Large intestine (tissue), 12 donors: Measurements from ENCODE around the gene DYSF. TPM values are rescaled to one million over a fixed set of nuclear protein-coding genes. Genes with fewer than 3 reads are reported as not detected.
"Not testable (repeated sequence)": the region's sequence is repeated elsewhere in the genome, so short reads cannot be mapped to it uniquely, and the experiment has no call there.

ENCODE experiments used
- DNase-seq, 2 donors: peaks; one replicate each; pipeline versions ENCODE4 v3.0.0 to v3.0.0-alpha.2; 2013
- H3K27ac ChIP-seq: one replicate; pipeline ENCODE4 v1.5.1; 2013; ENCODE audit warnings: low read length
- H3K27me3 ChIP-seq: 2 replicates; pipeline ENCODE4 v1.6.1; 2013; ENCODE audit warnings: low read length; ENCODE audit not compliant: control insufficient read depth, insufficient read depth
- H3K36me3 ChIP-seq: 2 replicates; pipeline ENCODE4 v1.6.1; 2013; ENCODE audit warnings: low read length; ENCODE audit not compliant: control insufficient read depth, insufficient read depth
- H3K4me1 ChIP-seq: one replicate; pipeline ENCODE4 v1.6.1; 2013; ENCODE audit warnings: low read length; ENCODE audit not compliant: control insufficient read depth, insufficient read depth
- H3K4me3 ChIP-seq: one replicate; pipeline ENCODE4 v1.5.1; 2013; ENCODE audit warnings: low read length
- H3K9me3 ChIP-seq: one replicate; pipeline ENCODE4 v1.6.1; 2013; ENCODE audit warnings: mild to moderate bottlenecking, low read depth, low read length, moderate library complexity; ENCODE audit not compliant: control insufficient read depth
- WGBS: methylation state at CpG from one replicate; pipeline ENCODE4 v1.1.5; 2013; ENCODE audit warnings: low lambda C conversion rate; ENCODE audit not compliant: insufficient coverage; 5-methylcytosine and 5-hydroxymethylcytosine counted together
- long read RNA-seq, 11 donors: transcript quantifications; one replicate each; lab custom pipeline, GENCODE V29; 2026
- polyA plus RNA-seq: library from polyadenylated mRNA; unstranded; fragments of 120-200 nt; gene quantifications from one replicate; pipeline ENCODE4 v1.2.1, GENCODE V29; 2013

The DYSF gene
- polyA plus RNA-seq = 6.3 TPM
- long read RNA-seq, donor 1, full-length matches to known transcripts = 2 of 2 reads
- long read RNA-seq, donor 1, partial matches to known transcripts = 0 of 2 reads
- long read RNA-seq, donor 1, other reads (novel, unspliced or antisense) = 0 of 2 reads
- long read RNA-seq, donor 2 = 0 reads
- long read RNA-seq, donor 3 = 0 reads
- long read RNA-seq, donor 4 = 0 reads
- long read RNA-seq, donor 5 = 0 reads
- long read RNA-seq, donor 6 = 0 reads
- long read RNA-seq, donor 7 = 0 reads
- long read RNA-seq, donor 8 = 0 reads
- long read RNA-seq, donor 9 = 0 reads
- long read RNA-seq, donor 10 = 0 reads
- long read RNA-seq, donor 11 = 0 reads

DNA sequence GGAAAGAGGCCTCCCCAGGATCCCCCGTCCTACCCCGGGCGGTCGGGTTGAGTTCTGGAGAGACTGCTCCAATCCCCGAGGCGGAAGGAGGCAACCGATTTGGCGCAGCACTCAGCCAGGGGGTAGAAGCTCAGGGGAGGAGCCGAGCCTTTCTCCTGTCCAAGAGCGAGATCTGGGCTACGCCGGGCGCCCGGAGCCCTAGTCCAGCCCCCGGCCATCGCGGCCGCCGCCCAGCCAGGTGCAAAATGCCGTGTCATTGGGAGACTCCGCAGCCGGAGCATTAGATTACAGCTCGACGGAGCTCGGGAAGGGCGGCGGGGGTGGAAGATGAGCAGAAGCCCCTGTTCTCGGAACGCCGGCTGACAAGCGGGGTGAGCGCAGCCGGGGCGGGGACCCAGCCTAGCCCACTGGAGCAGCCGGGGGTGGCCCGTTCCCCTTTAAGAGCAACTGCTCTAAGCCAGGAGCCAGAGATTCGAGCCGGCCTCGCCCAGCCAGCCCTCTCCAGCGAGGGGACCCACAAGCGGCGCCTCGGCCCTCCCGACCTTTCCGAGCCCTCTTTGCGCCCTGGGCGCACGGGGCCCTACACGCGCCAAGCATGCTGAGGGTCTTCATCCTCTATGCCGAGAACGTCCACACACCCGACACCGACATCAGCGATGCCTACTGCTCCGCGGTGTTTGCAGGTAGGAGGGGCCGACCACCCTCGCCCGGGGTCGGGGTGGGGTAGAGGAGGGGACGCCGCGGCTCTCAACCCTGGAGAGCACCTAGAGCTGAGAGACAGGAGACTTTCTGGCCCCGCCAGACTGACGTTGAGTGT lies at the start of gene DYSF:
Gene DYSF (plus strand): TSS at position 158 of the 817 bp plus-strand sequence.
- WGBS = no CpG with 5 or more reads among the region's 66 CpGs
- peak in 1 of 2 donors; percentile 37 for DNase-seq

GRCh38 chr2:71409611-71410010 lies 43.8 kb upstream of the DYSF start:
- Histone ChIP-seq H3K27me3 (no peaks in the 10 kb centered on the region), H3K4me1 (no peaks in the 10 kb centered on the region), H3K4me3 (no peak overlapping the region), H3K27ac (no peak overlapping the region), H3K36me3 (peaks cover 28% of the 10 kb centered on the region), H3K9me3 (no peaks in the 10 kb centered on the region)
- no peak for DNase-seq
- 94% methylated on average over 2 of the region's 3 CpGs for WGBS

More for the DNA sequence above, at the start of gene DYSF:
- peaks cover 18% of the 10 kb centered on the region for H3K4me1 ChIP-seq
- peaks cover 4% of the 10 kb centered on the region for H3K9me3 ChIP-seq
- peak within 1 kb of the TSS; percentile 30 for H3K4me3 ChIP-seq
- H3K27me3 ChIP-seq = peaks cover 52% of the 10 kb centered on the region
- H3K27ac ChIP-seq = no peak within 1 kb of the TSS
- no peaks in the 10 kb centered on the region for H3K36me3 ChIP-seq

GRCh38 chr2:71410696-71411095 lies 42.7 kb upstream of the DYSF start:
- no peak overlapping the region for H3K27ac ChIP-seq
- no CpG with 5 or more reads among the region's 4 CpGs for WGBS
- no peaks in the 10 kb centered on the region for H3K27me3 ChIP-seq
- H3K4me3 ChIP-seq = no peak overlapping the region
- H3K4me1 ChIP-seq = no peaks in the 10 kb centered on the region
- no peaks in the 10 kb centered on the region for H3K9me3 ChIP-seq
- no peak for DNase-seq
- H3K36me3 ChIP-seq = peaks cover 22% of the 10 kb centered on the region

DNA sequence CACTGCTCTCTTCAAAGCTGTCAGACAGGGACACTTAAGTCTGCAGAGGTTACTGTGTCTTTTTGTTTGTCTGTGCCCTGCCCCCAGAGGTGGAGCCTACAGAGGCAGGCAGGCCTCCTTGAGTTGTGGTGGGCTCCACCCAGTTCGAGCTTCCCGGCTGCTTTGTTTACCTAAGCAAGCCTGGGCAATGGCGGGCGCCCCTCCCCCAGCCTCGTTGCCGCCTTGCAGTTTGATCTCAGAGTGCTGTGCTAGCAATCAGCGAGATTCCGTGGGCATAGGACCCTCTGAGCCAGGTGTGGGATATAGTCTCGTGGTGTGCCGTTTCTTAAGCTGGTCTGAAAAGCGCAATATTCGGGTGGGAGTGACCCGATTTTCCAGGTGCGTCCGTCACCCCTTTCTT lies 36.5 kb upstream of the DYSF start:
- not testable (repeated sequence) for H3K27me3 ChIP-seq, H3K4me1 ChIP-seq, H3K4me3 ChIP-seq, DNase-seq, H3K27ac ChIP-seq, H3K9me3 ChIP-seq, H3K36me3 ChIP-seq
- WGBS = no CpG with 5 or more reads among the region's 15 CpGs

- 17% methylated on average over 1 of the region's 16 CpGs for WGBS
- H3K4me1 ChIP-seq = peaks cover 2% of the 10 kb centered on the region
- peak overlapping the region; percentile 41 for H3K4me3 ChIP-seq
- H3K27me3 ChIP-seq = no peaks in the 10 kb centered on the region
- H3K9me3 ChIP-seq = no peaks in the 10 kb centered on the region
- H3K36me3 ChIP-seq = peaks cover 4% of the 10 kb centered on the region
- DNase-seq = peak in 1 of 2 donors; percentile 42
- peak overlapping the region; percentile 86 for H3K27ac ChIP-seq
These were observed 35.8 kb upstream of the DYSF start for GRCh38 chr2:71417300-71418202.

DNA sequence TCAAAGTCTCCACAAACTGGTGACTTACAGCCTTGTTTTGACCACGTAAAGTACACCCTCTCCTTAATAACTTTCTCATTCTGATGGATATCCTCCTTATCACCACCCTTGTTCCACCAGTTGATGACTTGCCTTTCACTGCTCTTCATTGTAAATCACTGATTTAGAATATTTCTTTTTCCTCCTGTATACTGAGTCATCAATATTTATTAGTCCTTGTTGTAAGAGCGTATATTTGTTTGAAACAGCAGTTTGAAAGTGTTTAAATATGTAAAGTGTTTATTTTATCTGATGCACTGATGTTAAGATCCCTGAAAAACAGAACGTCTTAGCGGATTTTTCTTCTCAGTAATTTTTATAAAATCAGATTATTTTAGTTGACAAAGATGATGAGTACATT lies 34.2 kb upstream of the DYSF start:
- 73% methylated on average over 3 of the region's 4 CpGs for WGBS
- H3K36me3 ChIP-seq = peaks cover 14% of the 10 kb centered on the region
- no peak for DNase-seq

DNA sequence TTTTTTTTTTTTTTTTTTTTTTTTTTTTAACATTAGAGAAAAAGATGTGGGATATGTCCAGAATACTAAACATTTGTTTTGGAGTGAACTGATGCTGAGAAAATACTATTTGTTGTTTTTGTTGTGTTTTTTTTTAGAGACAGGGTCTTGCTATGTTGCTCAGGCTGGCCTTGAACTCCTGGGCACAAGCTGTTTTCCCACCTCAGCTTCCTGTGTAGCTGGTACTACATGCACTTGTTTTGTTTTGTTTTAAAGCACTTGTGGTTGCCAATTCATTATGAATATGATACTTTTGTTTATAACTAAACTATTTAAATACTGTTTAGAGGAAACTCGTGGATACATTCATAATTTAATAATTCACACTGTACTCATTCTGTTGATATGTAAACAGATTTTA lies 33.4 kb upstream of the DYSF start:
- Histone ChIP-seq H3K4me3 (no peak overlapping the region), H3K4me1 (peaks cover 2% of the 10 kb centered on the region), H3K9me3 (no peaks in the 10 kb centered on the region), H3K36me3 (peaks cover 17% of the 10 kb centered on the region), H3K27me3 (no peaks in the 10 kb centered on the region), H3K27ac (no peak overlapping the region)
- DNase-seq = no peak
- no CpG with 5 or more reads among the region's 1 CpG for WGBS

More for the DNA sequence above, 34.2 kb upstream of the DYSF start:
- Histone ChIP-seq H3K27me3 (no peaks in the 10 kb centered on the region), H3K4me1 (peaks cover 2% of the 10 kb centered on the region), H3K9me3 (no peaks in the 10 kb centered on the region), H3K27ac (no peak overlapping the region), H3K4me3 (no peak overlapping the region)

GRCh38 chr2:71422786-71423185 lies 30.6 kb upstream of the DYSF start:
- Histone ChIP-seq H3K27me3 (no peaks in the 10 kb centered on the region), H3K9me3 (no peaks in the 10 kb centered on the region), H3K4me1 (peaks cover under 1% of the 10 kb centered on the region), H3K27ac (no peak overlapping the region), H3K36me3 (peaks cover 33% of the 10 kb centered on the region), H3K4me3 (no peak overlapping the region)
- DNase-seq = no peak
- no CpG with 5 or more reads among the region's 2 CpGs for WGBS

- H3K27me3 ChIP-seq = no peaks in the 10 kb centered on the region
- no peaks in the 10 kb centered on the region for H3K9me3 ChIP-seq
- DNase-seq = no peak
- H3K4me3 ChIP-seq = no peak overlapping the region
- peaks cover 42% of the 10 kb centered on the region for H3K36me3 ChIP-seq
- WGBS = 100% methylated on average over 1 of the region's 3 CpGs
- H3K27ac ChIP-seq = no peak overlapping the region
- no peaks in the 10 kb centered on the region for H3K4me1 ChIP-seq
These were observed 29.4 kb upstream of the DYSF start for GRCh38 chr2:71423817-71424420.

DNA sequence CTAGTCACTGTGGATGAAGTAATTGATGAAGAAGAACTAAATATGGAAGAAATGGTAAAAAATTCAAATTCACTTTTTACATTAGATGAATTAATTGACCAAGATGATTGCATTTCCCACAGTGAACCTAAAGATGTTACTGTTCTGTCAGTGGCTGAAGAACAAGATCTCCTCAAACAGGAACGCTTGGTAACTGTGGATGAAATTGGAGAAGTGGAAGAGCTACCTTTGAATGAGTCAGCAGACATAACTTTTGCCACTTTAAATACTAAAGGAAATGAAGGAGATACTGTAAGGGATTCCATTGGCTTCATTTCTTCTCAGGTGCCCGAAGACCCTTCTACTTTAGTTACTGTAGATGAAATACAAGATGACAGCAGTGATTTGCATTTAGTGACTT lies 26.6 kb upstream of the DYSF start:
- DNase-seq = no peak
- Histone ChIP-seq H3K4me3 (no peak overlapping the region), H3K9me3 (no peaks in the 10 kb centered on the region), H3K4me1 (no peaks in the 10 kb centered on the region), H3K36me3 (peaks cover 56% of the 10 kb centered on the region), H3K27ac (no peak overlapping the region), H3K27me3 (no peaks in the 10 kb centered on the region)
- 100% methylated on average over 1 of the region's 2 CpGs for WGBS
